SK-MEL-5 (cell line): ENCODE data around the gene EXOC4. TPM values are rescaled to one million over a fixed set of nuclear protein-coding genes. Genes with fewer than 3 reads are reported as not detected.

Experiments
- DNase-seq: peaks from one replicate; pipeline ENCODE4 v3.0.0-alpha.2; 2016; ENCODE audit warnings: low read depth, low spot score
- in situ Hi-C: cut with HindIII; loops from 2 replicates; pipeline ENCODE4 v1.10.0; 2016; ENCODE audit warnings: low sequenced_read_pairs, high pct_unique_total_duplicates, low pct_unique_long_range_greater_than_20kb
- small RNA-seq, 2 experiments: library from RNA; depleted of rRNA; stranded (forward); fragments of <200 nt; gene quantifications; one replicate each; pipeline ENCODE3, GENCODE V24; 2014
- total RNA-seq: library from RNA; depleted of rRNA; stranded (reverse); fragments of >200 nt; shearing (Covaris generic); gene quantifications from 2 replicates; pipeline ENCODE4 v1.2.3, GENCODE V29; 2014; rRNA removed

The EXOC4 gene
- total RNA-seq, 1 experiment from 2014 or later: 70.3 TPM

- in situ Hi-C loops: no loop called here
- DNase-seq: no peak
Measured at GRCh38 chr7:134113655-134114054, 860.8 kb downstream of the EXOC4 start.

DNA sequence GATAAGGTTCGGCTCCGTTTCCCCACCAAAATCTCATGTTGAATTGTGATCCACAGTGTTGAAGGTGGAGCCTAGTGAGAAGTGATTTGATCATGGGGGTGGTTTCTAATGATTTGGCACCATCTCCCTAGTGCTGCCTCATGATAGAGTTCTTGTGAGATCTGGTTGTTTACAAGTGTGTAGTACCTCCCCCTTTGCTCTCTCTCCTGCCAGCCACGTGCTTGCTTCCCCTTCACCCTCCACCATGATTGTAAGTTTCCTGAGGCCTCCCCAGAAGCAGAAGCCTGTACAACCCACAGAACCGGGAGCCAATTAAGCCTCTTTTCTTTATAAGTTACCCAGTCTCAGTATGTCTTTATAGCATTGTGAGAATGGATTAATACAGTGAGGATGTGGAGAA, 862.1 kb downstream of the EXOC4 start:
- no peak for DNase-seq

More for the DNA sequence above, 862.1 kb downstream of the EXOC4 start:
- in situ Hi-C loops: no loop called here

Small RNA genes within 50 kb of the gene (small RNA-seq; reads per million reads assigned to genes)
- 0 reads per million in 2 experiments for gene MIR6133

Other genes starting within 250 kb of the EXOC4 start
- 264 and 287 TPM in 2 replicates for gene CHCHD3, start 171.0 kb upstream of the EXOC4 start, total RNA-seq